HUES64 (cell line): ENCODE results near the gene SPACDR.
A peak's percentile ranks its signal among the peaks of the same experiment; 100 is the strongest.

ENCODE experiments used
- H3K27ac ChIP-seq: 2 replicates; pipeline ENCODE4 v1.7.0; 2013; ENCODE audit warnings: low read depth, low read length, inconsistent platforms
- H3K27me3 ChIP-seq: 2 replicates; pipeline ENCODE4 v1.6.1; 2013; ENCODE audit warnings: mild to moderate bottlenecking, low read length; ENCODE audit not compliant: insufficient read depth
- H3K36me3 ChIP-seq: 2 replicates; pipeline ENCODE4 v1.6.1; 2013; ENCODE audit warnings: mild to moderate bottlenecking, low read length; ENCODE audit not compliant: insufficient read depth
- H3K4me1 ChIP-seq: 2 replicates; pipeline ENCODE4 v1.6.1; 2013; ENCODE audit warnings: mild to moderate bottlenecking, low read length, moderate library complexity; ENCODE audit not compliant: insufficient read depth
- H3K4me3 ChIP-seq: 2 replicates; pipeline ENCODE4 v1.5.1; 2013; ENCODE audit warnings: mild to moderate bottlenecking, low read length, moderate library complexity
- H3K9ac ChIP-seq: 2 replicates; pipeline ENCODE4 v1.6.1; 2013; ENCODE audit warnings: mild to moderate bottlenecking, low read depth, low read length
- H3K9me3 ChIP-seq: 2 replicates; pipeline ENCODE4 v1.6.1; 2013; ENCODE audit warnings: low read depth, low read length; ENCODE audit not compliant: insufficient read depth
- WGBS: fragments of 150-250, 120-280 bp; methylation state at CpG from one replicate; pipeline ENCODE4 v1.1.7; 2013; ENCODE audit warnings: missing lambda C conversion rate; 5-methylcytosine and 5-hydroxymethylcytosine counted together

The SPACDR gene

GRCh38 chr7:100492738-100493475 lies 28.8 kb upstream of the SPACDR start:
- Histone ChIP-seq H3K4me3 (peak overlapping the region; percentile 55), H3K27me3 (peaks cover 14% of the 10 kb centered on the region), H3K9me3 (no peaks in the 10 kb centered on the region), H3K9ac (no peak overlapping the region), H3K27ac (no peak overlapping the region), H3K36me3 (0 out of 2 replicates have a peak, but pooled peaks cover 2% of the 10 kb centered on the region), H3K4me1 (peaks cover 9% of the 10 kb centered on the region; the same call in 1 of the 2 replicates)
- WGBS, result 86% methylated on average over 5 of the region's 5 CpGs

- Histone ChIP-seq H3K9me3 (no peaks in the 10 kb centered on the region), H3K36me3 (0 out of 2 replicates have a peak, but pooled peaks cover 2% of the 10 kb centered on the region), H3K27me3 (peaks cover 14% of the 10 kb centered on the region), H3K4me1 (peaks cover 9% of the 10 kb centered on the region; the same call in 1 of the 2 replicates), H3K9ac (no peak overlapping the region), H3K27ac (no peak overlapping the region), H3K4me3 (no peak overlapping the region)
- 83% methylated on average over 5 of the region's 5 CpGs for WGBS
Measured at GRCh38 chr7:100491192-100491578, 27.1 kb upstream of the SPACDR start.

- Histone ChIP-seq H3K4me1 (peaks cover 10% of the 10 kb centered on the region; the same call in 1 of the 2 replicates), H3K27me3 (peaks cover 14% of the 10 kb centered on the region), H3K9ac (no peak overlapping the region), H3K9me3 (no peaks in the 10 kb centered on the region), H3K36me3 (0 out of 2 replicates have a peak, but pooled peaks cover 2% of the 10 kb centered on the region), H3K27ac (no peak overlapping the region), H3K4me3 (no peak overlapping the region)
- 91% methylated on average over 25 of the region's 25 CpGs for WGBS
Measured at GRCh38 chr7:100490483-100491191, 26.6 kb upstream of the SPACDR start.

- H3K27me3 ChIP-seq, result peaks cover 14% of the 10 kb centered on the region
- H3K4me3 ChIP-seq, result no peak overlapping the region
- H3K9ac ChIP-seq, result no peak overlapping the region
- peaks cover 13% of the 10 kb centered on the region; the same call in 1 of the 2 replicates for H3K4me1 ChIP-seq
- H3K9me3 ChIP-seq, result no peaks in the 10 kb centered on the region
- no peak overlapping the region for H3K27ac ChIP-seq
- 39% methylated on average over 9 of the region's 9 CpGs for WGBS
- H3K36me3 ChIP-seq, result 0 out of 2 replicates have a peak, but pooled peaks cover 2% of the 10 kb centered on the region
Measured at GRCh38 chr7:100489824-100490223, 25.8 kb upstream of the SPACDR start.

DNA sequence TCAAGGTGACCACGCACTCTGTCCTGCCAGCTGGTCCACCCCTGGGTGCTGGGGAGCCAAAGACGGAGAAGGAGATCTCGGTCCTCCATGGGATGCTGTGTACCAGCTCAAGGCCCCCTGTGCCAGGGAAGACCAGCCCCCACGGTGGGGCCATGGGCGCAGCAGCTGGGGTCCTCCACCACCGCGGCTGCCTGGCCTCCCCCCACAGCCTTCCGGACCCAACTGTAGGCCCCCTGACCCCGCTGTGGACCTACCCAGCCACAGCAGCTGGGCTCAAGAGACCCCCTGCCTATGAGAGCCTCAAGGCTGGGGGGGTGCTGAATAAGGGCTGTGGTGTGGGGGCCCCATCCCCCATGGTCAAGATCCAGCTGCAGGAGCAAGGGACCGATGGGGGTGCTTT lies 25.1 kb upstream of the SPACDR start:
- Histone ChIP-seq H3K27me3 (peaks cover 14% of the 10 kb centered on the region), H3K4me3 (no peak overlapping the region), H3K4me1 (peaks cover 19% of the 10 kb centered on the region; the same call in 1 of the 2 replicates), H3K9me3 (no peaks in the 10 kb centered on the region), H3K36me3 (0 out of 2 replicates have a peak, but pooled peaks cover 2% of the 10 kb centered on the region), H3K27ac (no peak overlapping the region), H3K9ac (no peak overlapping the region)
- WGBS, result 92% methylated on average over 10 of the region's 10 CpGs

GRCh38 chr7:100488333-100489095 lies 24.5 kb upstream of the SPACDR start:
- no peak overlapping the region for H3K27ac ChIP-seq
- peaks cover 13% of the 10 kb centered on the region for H3K27me3 ChIP-seq
- no peak overlapping the region for H3K9ac ChIP-seq
- WGBS, result 93% methylated on average over 44 of the region's 44 CpGs
- H3K36me3 ChIP-seq, result 0 out of 2 replicates have a peak, but pooled peaks cover 2% of the 10 kb centered on the region
- H3K4me1 ChIP-seq, result peaks cover 15% of the 10 kb centered on the region; the same call in 1 of the 2 replicates
- H3K4me3 ChIP-seq, result no peak overlapping the region
- H3K9me3 ChIP-seq, result no peaks in the 10 kb centered on the region

GRCh38 chr7:100486753-100487446 lies 22.8 kb upstream of the SPACDR start:
- H3K9me3 ChIP-seq, result no peaks in the 10 kb centered on the region
- WGBS, result 82% methylated on average over 30 of the region's 30 CpGs
- no peak overlapping the region for H3K4me3 ChIP-seq
- H3K27ac ChIP-seq, result 0 out of 2 replicates have a peak overlapping the region, but pooled peaks have one; percentile 25
- H3K36me3 ChIP-seq, result 0 out of 2 replicates have a peak, but pooled peaks cover 2% of the 10 kb centered on the region
- peaks cover 15% of the 10 kb centered on the region; the same call in 1 of the 2 replicates for H3K4me1 ChIP-seq
- H3K9ac ChIP-seq, result no peak overlapping the region
- H3K27me3 ChIP-seq, result no peaks in the 10 kb centered on the region

- Histone ChIP-seq H3K4me3 (no peak overlapping the region), H3K9ac (no peak overlapping the region), H3K27me3 (no peaks in the 10 kb centered on the region), H3K9me3 (no peaks in the 10 kb centered on the region), H3K36me3 (0 out of 2 replicates have a peak, but pooled peaks cover 2% of the 10 kb centered on the region), H3K27ac (no peak overlapping the region), H3K4me1 (peaks cover 15% of the 10 kb centered on the region; the same call in 1 of the 2 replicates)
- WGBS, result 92% methylated on average over 4 of the region's 5 CpGs
Measured at GRCh38 chr7:100486111-100486636, 22.1 kb upstream of the SPACDR start.

DNA sequence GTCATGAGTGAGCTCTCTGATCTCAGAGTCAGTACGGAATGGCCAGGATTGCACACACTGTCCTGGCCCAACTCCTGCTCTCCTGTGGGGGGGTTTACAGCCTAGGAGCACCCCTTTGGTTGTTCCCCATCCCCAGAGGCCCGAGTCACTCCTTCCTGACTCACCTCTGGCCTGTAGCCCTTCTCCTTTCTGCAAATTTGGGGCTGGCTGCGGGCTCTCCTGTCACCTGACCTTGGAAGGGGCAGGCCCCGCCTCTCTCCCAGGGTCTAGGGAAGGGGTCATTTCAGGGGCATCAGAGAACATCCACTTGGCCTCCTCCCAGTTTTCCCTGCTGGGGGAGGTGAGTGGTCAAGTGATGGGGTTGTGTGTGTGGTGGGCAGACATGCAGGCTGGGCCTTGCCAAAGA lies 21.4 kb upstream of the SPACDR start:
- 68% methylated on average over 4 of the region's 4 CpGs for WGBS
- Histone ChIP-seq H3K4me3 (no peak overlapping the region), H3K27ac (no peak overlapping the region), H3K9ac (no peak overlapping the region), H3K27me3 (no peaks in the 10 kb centered on the region), H3K9me3 (no peaks in the 10 kb centered on the region), H3K4me1 (peaks cover 15% of the 10 kb centered on the region; the same call in 1 of the 2 replicates), H3K36me3 (0 out of 2 replicates have a peak, but pooled peaks cover 2% of the 10 kb centered on the region)

DNA sequence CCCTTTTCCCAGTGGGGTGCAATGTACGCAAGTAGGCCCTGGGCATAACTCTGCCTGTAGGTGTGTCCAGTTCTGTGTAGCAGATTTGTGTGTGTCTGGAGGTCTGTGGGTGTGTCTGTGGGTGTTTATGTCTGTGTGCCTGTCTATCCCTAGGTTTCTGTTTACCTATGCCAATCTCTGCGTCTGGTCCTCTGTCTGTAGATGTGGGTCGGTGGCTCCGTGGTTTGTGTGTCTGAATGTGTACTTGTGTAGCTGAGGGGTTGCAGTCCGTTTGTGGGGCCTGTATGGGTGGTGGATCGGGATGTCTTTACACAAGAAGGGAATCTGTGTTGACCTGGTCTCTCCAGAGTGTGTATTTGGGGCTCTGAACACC lies 20.6 kb upstream of the SPACDR start:
- H3K9ac ChIP-seq, result no peak overlapping the region
- no peaks in the 10 kb centered on the region for H3K9me3 ChIP-seq
- H3K27ac ChIP-seq, result no peak overlapping the region
- no peaks in the 10 kb centered on the region for H3K27me3 ChIP-seq
- H3K4me1 ChIP-seq, result peaks cover 10% of the 10 kb centered on the region; the same call in 1 of the 2 replicates
- H3K4me3 ChIP-seq, result peak overlapping the region; percentile 76
- WGBS, result 91% methylated on average over 6 of the region's 6 CpGs
- H3K36me3 ChIP-seq, result 0 out of 2 replicates have a peak, but pooled peaks cover 2% of the 10 kb centered on the region
